Skeletal muscle satellite cell (primary cell): Measurements from ENCODE around the gene PNPLA5.

Experiments used
- H3K27me3 ChIP-seq: 2 replicates; pipeline ENCODE4 v1.7.0; 2013; ENCODE audit warnings: low read length; ENCODE audit not compliant: control insufficient read depth, insufficient read depth
- H3K36me3 ChIP-seq: 2 replicates; pipeline ENCODE4 v1.7.0; 2013; ENCODE audit warnings: mild to moderate bottlenecking, control low read depth, low read length; ENCODE audit not compliant: insufficient read depth
- H3K4me1 ChIP-seq: 2 replicates; pipeline ENCODE4 v1.7.0; 2013; ENCODE audit warnings: low read length; ENCODE audit not compliant: control insufficient read depth, insufficient read depth
- H3K4me2 ChIP-seq: 2 replicates; pipeline ENCODE4 v1.7.0; 2013; ENCODE audit warnings: mild to moderate bottlenecking, low read length
- H3K4me3 ChIP-seq: 2 replicates; pipeline ENCODE4 v1.7.0; 2013; ENCODE audit warnings: low read length
- H3K9ac ChIP-seq: 2 replicates; pipeline ENCODE4 v1.7.0; 2013; ENCODE audit warnings: mild to moderate bottlenecking, low read depth, low read length, moderate library complexity
- H3K9me3 ChIP-seq: replicated peaks from 2 replicates; pipeline ENCODE4 v1.7.0; 2013; ENCODE audit warnings: mild to moderate bottlenecking, control low read depth, low read length

PNPLA5 gene

GRCh38 chr22:43830931-43831560, 60.8 kb downstream of the PNPLA5 start:
- Histone ChIP-seq H3K4me3 (no peak overlapping the region), H3K4me1 (peaks cover 26% of the 10 kb centered on the region), H3K27me3 (peaks cover 38% of the 10 kb centered on the region)

GRCh38 chr22:43829904-43830851, 61.6 kb downstream of the PNPLA5 start:
- Histone ChIP-seq H3K4me1 (peaks cover 27% of the 10 kb centered on the region), H3K9me3 (no peaks in the 10 kb centered on the region), H3K9ac (no peak overlapping the region), H3K36me3 (no peaks in the 10 kb centered on the region), H3K27me3 (peaks cover 38% of the 10 kb centered on the region), H3K4me2 (no peak overlapping the region), H3K4me3 (no peak overlapping the region)

More at GRCh38 chr22:43830931-43831560, 60.8 kb downstream of the PNPLA5 start:
- Histone ChIP-seq H3K4me2 (no peak overlapping the region), H3K9me3 (no peaks in the 10 kb centered on the region), H3K36me3 (no peaks in the 10 kb centered on the region), H3K9ac (no peak overlapping the region)
